HepG2 (cell line): ENCODE results near the gene SP1. TPM values are rescaled to one million over a fixed set of nuclear protein-coding genes. Genes with fewer than 3 reads are reported as not detected.

Experiments used
- CBX1 ChIP-seq: IDR thresholded peaks from one replicate; pipeline ENCODE4 v1.6.1; 2016; ENCODE audit warnings: antibody characterized with exemption, low read depth
- EED ChIP-seq: sonication (generic); formaldehyde crosslinking; IDR thresholded peaks from 2 replicates; pipeline ENCODE4 v1.5.0; 2020; ENCODE audit warnings: mild to moderate bottlenecking, missing genetic modification reagents
- ETV5 ChIP-seq: IDR thresholded peaks from 2 replicates; pipeline ENCODE4 v1.6.1; 2018; ENCODE audit warnings: missing biosample characterization, missing genetic modification reagents, inconsistent platforms, borderline replicate concordance
- KAT2B ChIP-seq: fragments of 150-350 bp; IDR thresholded peaks from 2 replicates; pipeline ENCODE4 v1.6.1; 2014; ENCODE audit warnings: low read depth, low read length, borderline replicate concordance
- KDM3A ChIP-seq: IDR thresholded peaks from 2 replicates; pipeline ENCODE4 v1.6.1; 2018; ENCODE audit warnings: low read depth, missing compliant biosample characterization
- POLR2AphosphoS5 ChIP-seq: IDR thresholded peaks from 2 replicates; pipeline ENCODE4 v1.6.1; 2012; ENCODE audit warnings: low read depth, low read length
- PRPF4 ChIP-seq: fragments of 200-400 bp; formaldehyde crosslinking; IDR thresholded peaks from 2 replicates; pipeline ENCODE4 v1.6.1; 2016; ENCODE audit warnings: low read length, low read depth; ENCODE audit not compliant: poor library complexity, severe bottlenecking
- RBAK ChIP-seq: sonication (generic); formaldehyde crosslinking; IDR thresholded peaks from 2 replicates; pipeline ENCODE4 v1.5.1; 2020; ENCODE audit warnings: mild to moderate bottlenecking, missing genetic modification reagents
- RXRA ChIP-seq: sonication (generic); formaldehyde crosslinking; IDR thresholded peaks from 2 replicates; pipeline ENCODE4 v1.5.1; 2020; ENCODE audit warnings: missing genetic modification reagents
- SRSF9 ChIP-seq: fragments of 200-400 bp; formaldehyde crosslinking; IDR thresholded peaks from 2 replicates; pipeline ENCODE4 v1.6.1; 2018; ENCODE audit warnings: borderline replicate concordance, mild to moderate bottlenecking, low read depth, low read length; ENCODE audit not compliant: insufficient read depth, poor library complexity, severe bottlenecking
- TFE3 ChIP-seq: IDR thresholded peaks from 2 replicates; pipeline ENCODE4 v1.6.1; 2016
- TMF1 ChIP-seq: sonication (generic); formaldehyde crosslinking; IDR thresholded peaks from 2 replicates; pipeline ENCODE4 v1.8.1; 2022; ENCODE audit warnings: low read depth, missing genetic modification reagents
- ZBTB4 ChIP-seq: sonication (generic); formaldehyde crosslinking; IDR thresholded peaks from 2 replicates; pipeline ENCODE4 v1.4.0; 2020; ENCODE audit warnings: missing genetic modification reagents, mild to moderate bottlenecking, borderline replicate concordance
- ZFP1 ChIP-seq: IDR thresholded peaks from 2 replicates; pipeline ENCODE4 v1.6.1; 2016
- ZNF230 ChIP-seq: sonication (generic); formaldehyde crosslinking; IDR thresholded peaks from 2 replicates; pipeline ENCODE4 v1.4.0; 2020; ENCODE audit warnings: mild to moderate bottlenecking, missing genetic modification reagents
- ZNF383 ChIP-seq: sonication (generic); formaldehyde crosslinking; IDR thresholded peaks from 2 replicates; pipeline ENCODE4 v1.4.0; 2020; ENCODE audit warnings: missing genetic modification reagents, mild to moderate bottlenecking, borderline replicate concordance
- ZNF460 ChIP-seq: sonication (generic); formaldehyde crosslinking; IDR thresholded peaks from 2 replicates; pipeline ENCODE4 v1.5.1; 2020; ENCODE audit warnings: missing genetic modification reagents, mild to moderate bottlenecking, borderline replicate concordance
- ZNF784 ChIP-seq: sonication (generic); formaldehyde crosslinking; IDR thresholded peaks from 2 replicates; pipeline ENCODE4 v1.5.1; 2020; ENCODE audit warnings: missing genetic modification reagents, mild to moderate bottlenecking, borderline replicate concordance
- ZNF879 ChIP-seq: sonication (generic); formaldehyde crosslinking; IDR thresholded peaks from 2 replicates; pipeline ENCODE4 v1.8.1; 2023; ENCODE audit warnings: missing genetic modification reagents
- polyA plus RNA-seq, 8 experiments: library from polyadenylated mRNA; depleted of rRNA in 3 of 8; stranded (reverse) in 7 of 8; unstranded in 1 of 8; fragments of >200 nt; fragmentation: Illumina TruSeq in 4 of 8; extraction: Trizol in 4 of 8; gene quantifications; 2 replicates each; pipeline versions ENCODE4 v1.2.1 to v1.2.3, GENCODE V29; 2011 to 2016; ENCODE audit warnings: low read depth in 4 of 8, missing spikeins in 1 of 8, mixed read lengths in 1 of 8; ENCODE audit not compliant: insufficient read depth in 1 of 8
- total RNA-seq, 5 experiments: library from RNA; depleted of rRNA; stranded (reverse); fragments of >200 nt; fragmentation: Illumina TruSeq; extraction: Trizol; gene quantifications; 2 replicates each; pipeline ENCODE4 v1.2.3, GENCODE V29; 2016; ENCODE audit warnings: low read depth in 1 of 5
- TF ChIP-seq, protein P1 (sequence below): IDR thresholded peaks from 2 replicates; pipeline ENCODE4 v1.6.1; 2016; ENCODE audit warnings: low read depth
- TF ChIP-seq, protein P2 (sequence below), 2 experiments: sonication (generic) in 1 of 2; formaldehyde crosslinking in 1 of 2; IDR thresholded peaks; 2 replicates each; pipeline versions ENCODE4 v1.4.0 to v1.6.1; 2018 to 2020; ENCODE audit warnings: missing genetic modification reagents in 2 of 2, borderline replicate concordance in 1 of 2, low read depth in 1 of 2, mild to moderate bottlenecking in 1 of 2, missing biosample characterization in 1 of 2

SP1 gene
- total and polyA plus RNA-seq, 2 of the 13 experiments (the other 11 are each of a cell fraction or from before 2014, with no cell fraction given) = 26.5 to 27.5 TPM

GRCh38 chr12:53378724-53379388 is 1.1 kb upstream of the SP1 start (continued):
- no peak for TF ChIP-seq ETV5 (CRISPR knock-in tag)
- no peak for TF ChIP-seq TFE3 (CRISPR knock-in tag)
- TF ChIP-seq ZNF230 (CRISPR knock-in tag) = 0 out of 2 replicates have a peak, but pooled peaks have one; percentile 42
- TF ChIP-seq ZNF879 (CRISPR knock-in tag) = no peak
- no peak for TF ChIP-seq EED (CRISPR knock-in tag)
- no peak for TF ChIP-seq TMF1 (CRISPR knock-in tag)
- TF ChIP-seq RXRA (CRISPR knock-in tag) = no peak
- no peak for TF ChIP-seq SRSF9
- peak; percentile 48; the same call in 1 of the 2 replicates for TF ChIP-seq ZNF784 (CRISPR knock-in tag)
- no peak for TF ChIP-seq ZBTB4
- TF ChIP-seq CBX1 = no peak
- no peak for TF ChIP-seq ZFP1 (CRISPR knock-in tag)
- peak; percentile 68 for TF ChIP-seq PRPF4
- TF ChIP-seq RBAK (CRISPR knock-in tag) = no peak
- no peak for TF ChIP-seq ZNF460 (CRISPR knock-in tag)
- TF ChIP-seq, protein P1, sequence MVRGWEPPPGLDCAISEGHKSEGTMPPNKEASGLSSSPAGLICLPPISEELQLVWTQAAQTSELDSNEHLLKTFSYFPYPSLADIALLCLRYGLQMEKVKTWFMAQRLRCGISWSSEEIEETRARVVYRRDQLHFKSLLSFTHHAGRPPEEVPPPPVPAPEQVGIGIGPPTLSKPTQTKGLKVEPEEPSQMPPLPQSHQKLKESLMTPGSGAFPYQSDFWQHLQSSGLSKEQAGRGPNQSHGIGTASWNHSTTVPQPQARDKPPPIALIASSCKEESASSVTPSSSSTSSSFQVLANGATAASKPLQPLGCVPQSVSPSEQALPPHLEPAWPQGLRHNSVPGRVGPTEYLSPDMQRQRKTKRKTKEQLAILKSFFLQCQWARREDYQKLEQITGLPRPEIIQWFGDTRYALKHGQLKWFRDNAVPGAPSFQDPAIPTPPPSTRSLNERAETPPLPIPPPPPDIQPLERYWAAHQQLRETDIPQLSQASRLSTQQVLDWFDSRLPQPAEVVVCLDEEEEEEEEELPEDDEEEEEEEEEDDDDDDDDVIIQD (CRISPR knock-in tag) = no peak
- TF ChIP-seq, protein P2, sequence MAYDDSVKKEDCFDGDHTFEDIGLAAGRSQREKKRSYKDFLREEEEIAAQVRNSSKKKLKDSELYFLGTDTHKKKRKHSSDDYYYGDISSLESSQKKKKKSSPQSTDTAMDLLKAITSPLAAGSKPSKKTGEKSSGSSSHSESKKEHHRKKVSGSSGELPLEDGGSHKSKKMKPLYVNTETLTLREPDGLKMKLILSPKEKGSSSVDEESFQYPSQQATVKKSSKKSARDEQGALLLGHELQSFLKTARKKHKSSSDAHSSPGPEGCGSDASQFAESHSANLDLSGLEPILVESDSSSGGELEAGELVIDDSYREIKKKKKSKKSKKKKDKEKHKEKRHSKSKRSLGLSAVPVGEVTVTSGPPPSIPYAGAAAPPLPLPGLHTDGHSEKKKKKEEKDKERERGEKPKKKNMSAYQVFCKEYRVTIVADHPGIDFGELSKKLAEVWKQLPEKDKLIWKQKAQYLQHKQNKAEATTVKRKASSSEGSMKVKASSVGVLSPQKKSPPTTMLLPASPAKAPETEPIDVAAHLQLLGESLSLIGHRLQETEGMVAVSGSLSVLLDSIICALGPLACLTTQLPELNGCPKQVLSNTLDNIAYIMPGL (CRISPR knock-in tag; IDR thresholded peaks at IDR 0.05; ENCODE audit: borderline replicate concordance in 1 of 2, low read depth in 1 of 2) = 0 out of 4 replicates have a peak, but pooled peaks of 1 of the 2 experiments have one; percentile 0
- TF ChIP-seq KAT2B = no peak
- no peak for TF ChIP-seq ZNF383 (CRISPR knock-in tag)
- TF ChIP-seq POLR2AphosphoS5 = no peak
- TF ChIP-seq KDM3A (CRISPR knock-in tag) = no peak
